HG03354 (cell line): ENCODE data around the gene LETM1.

Source experiments
- ATAC-seq: cut with Tn5 transposase; IDR thresholded peaks from one replicate; pipeline ENCODE4 v1.9.1; 2021; ENCODE audit warnings: mild to moderate bottlenecking; ENCODE audit not compliant: unreplicated experiment, poor library complexity, severe bottlenecking

The LETM1 gene

DNA sequence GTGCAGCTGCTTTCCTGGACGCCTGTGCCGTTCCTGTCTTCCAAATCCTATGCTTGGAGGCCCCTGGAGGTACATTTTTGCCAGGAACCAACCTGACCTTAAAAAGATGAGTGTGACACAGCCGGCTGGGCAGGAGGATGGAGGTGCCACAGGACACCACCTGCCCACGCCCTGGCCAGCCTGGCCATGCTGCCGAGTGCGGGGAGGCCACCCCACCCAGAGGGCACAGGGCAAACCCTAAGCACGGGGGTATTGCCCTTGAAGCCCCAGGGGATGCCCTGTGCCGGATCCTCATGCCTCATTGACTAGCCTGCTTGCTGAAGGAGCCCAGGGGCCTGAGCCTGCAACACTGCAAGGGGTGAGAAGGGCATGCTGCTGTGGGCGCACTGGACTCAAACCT lies 42.7 kb downstream of the LETM1 start:
- ATAC-seq = no peak

DNA sequence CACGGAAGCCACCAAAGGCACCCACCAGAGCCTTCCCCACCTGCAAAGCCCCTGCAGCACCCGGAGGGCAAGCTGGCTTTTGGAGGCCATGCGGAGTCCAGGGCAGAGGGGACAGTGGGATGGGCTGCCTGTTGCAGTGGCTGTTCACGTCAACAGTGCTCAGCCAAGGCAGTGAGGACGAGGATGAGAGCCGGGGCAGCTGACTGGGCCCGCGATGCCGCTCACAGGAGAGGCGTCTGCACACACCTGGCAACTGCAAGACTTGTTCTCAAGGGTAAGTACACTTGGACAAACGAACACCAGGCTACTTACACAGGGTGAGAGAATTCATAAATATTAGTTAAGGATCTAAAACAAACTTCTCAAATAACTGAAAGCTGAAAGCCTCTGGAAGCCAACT lies 43.2 kb downstream of the LETM1 start:
- no peak for ATAC-seq

- no peak for ATAC-seq
Measured at GRCh38 chr4:1810765-1811164, 45.2 kb downstream of the LETM1 start.

DNA sequence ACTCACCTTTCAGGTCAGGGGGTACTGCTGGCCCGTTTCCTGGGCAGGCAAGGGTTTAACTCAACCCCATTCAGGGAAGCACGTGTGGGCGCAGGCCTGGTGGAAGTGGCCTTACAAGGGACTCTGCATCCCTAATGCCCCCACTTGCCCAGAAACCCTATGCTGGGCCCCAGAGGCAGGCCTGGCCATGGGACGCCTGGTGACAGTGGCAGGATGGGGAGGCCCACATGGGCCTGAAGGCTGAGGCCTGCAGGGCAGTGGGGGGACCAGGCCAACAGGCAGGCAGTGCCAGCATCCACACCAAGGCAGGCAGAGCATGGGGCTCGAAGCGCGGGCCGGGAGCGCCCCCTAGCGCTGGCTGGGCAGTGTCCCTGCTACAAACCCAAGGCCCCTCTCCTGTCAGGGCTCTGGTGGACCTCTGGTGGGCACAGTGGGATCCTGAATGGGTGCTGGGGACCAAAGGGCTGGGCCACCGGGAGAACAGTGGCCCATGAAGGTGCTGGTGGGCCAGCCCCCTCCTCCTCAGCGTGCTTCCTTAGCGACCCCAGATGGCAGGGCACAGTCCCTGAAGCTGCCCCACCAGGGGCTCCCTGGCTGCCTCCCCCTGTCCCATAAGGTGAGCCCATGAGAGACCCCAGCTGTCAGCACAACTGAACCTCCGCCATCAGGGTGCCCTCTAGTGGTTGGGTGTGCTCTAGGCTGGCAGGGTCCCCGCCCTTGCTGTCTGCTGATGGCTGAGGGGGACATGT lies 46.0 kb downstream of the LETM1 start:
- ATAC-seq = no peak

DNA sequence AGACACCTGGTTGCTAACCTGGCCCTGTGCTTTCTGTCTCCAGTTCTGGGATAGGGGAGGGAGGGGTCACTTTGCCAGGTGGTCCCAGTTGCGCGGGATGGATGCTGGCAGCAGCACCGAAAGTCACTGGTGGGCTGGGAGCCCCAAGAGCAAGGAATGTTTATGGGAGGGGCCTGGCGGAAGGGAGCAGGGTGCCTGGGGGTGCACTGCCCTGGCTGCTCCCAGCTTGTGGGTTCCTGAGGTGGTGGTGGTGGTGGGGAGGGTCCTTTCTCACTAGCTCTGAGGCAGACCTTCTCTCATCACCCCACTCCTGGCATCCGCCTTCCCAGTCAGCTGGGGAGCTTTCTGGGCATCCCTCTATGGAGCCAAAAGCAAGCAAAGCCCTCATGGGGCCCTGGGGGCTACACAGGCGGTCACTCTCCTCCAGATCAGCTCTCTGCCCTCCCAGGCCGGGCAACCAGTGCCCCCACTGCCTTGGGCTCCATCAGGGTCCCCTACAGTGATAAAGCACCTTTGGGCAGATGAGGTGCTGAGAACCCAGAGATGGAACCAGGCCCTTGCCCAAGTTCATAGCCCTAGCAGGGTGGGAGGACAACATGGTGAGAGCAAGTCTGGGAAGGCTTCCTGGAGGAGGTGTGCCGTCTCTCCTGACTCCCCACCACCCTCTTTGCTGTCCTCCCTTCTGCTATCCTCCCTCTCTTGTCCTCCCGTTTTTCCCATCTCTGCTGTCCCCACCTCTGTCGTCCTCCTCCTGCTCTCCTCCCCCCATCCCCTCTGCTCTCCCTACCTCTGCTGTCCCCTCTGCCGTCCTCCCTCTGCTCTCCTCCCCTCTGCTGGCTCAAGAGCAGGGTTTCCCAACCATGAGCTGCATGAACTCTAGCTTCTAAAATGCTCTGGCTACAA lies 46.9 kb downstream of the LETM1 start:
- ATAC-seq = no peak

GRCh38 chr4:1808396-1808795 lies 47.6 kb downstream of the LETM1 start:
- ATAC-seq = no peak

- no peak for ATAC-seq
Measured at GRCh38 chr4:1807332-1807777, 48.6 kb downstream of the LETM1 start.

DNA sequence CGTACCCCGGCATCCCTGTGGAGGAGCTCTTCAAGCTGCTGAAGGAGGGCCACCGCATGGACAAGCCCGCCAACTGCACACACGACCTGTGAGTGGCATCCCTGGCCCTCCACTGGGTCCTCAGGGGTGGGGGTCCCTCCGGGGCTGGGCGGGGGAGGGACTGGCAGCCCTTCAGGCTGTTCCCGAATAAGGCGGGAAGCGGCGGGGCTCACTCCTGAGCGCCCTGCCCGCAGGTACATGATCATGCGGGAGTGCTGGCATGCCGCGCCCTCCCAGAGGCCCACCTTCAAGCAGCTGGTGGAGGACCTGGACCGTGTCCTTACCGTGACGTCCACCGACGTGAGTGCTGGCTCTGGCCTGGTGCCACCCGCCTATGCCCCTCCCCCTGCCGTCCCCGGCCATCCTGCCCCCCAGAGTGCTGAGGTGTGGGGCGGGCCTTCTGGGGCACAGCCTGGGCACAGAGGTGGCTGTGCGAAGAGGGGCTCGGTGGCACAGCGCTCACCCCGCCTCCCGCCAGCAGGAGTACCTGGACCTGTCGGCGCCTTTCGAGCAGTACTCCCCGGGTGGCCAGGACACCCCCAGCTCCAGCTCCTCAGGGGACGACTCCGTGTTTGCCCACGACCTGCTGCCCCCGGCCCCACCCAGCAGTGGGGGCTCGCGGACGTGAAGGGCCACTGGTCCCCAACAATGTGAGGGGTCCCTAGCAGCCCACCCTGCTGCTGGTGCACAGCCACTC lies 49.2 kb downstream of the LETM1 start:
- no peak for ATAC-seq

DNA sequence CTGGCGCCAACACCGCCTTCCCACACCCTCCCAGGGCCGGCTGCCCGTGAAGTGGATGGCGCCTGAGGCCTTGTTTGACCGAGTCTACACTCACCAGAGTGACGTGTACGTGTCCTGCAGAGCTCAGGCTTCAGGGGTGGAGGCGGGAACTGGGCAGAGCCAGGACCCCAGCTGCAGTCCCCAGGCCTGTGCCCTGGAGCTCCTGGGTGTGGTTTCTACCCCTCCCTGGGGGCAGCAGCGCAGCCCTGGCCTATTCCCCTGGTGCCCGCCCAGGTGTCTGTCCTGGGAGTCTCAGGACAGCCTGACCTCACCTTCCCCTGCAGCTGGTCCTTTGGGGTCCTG lies 49.8 kb downstream of the LETM1 start:
- ATAC-seq = no peak

DNA sequence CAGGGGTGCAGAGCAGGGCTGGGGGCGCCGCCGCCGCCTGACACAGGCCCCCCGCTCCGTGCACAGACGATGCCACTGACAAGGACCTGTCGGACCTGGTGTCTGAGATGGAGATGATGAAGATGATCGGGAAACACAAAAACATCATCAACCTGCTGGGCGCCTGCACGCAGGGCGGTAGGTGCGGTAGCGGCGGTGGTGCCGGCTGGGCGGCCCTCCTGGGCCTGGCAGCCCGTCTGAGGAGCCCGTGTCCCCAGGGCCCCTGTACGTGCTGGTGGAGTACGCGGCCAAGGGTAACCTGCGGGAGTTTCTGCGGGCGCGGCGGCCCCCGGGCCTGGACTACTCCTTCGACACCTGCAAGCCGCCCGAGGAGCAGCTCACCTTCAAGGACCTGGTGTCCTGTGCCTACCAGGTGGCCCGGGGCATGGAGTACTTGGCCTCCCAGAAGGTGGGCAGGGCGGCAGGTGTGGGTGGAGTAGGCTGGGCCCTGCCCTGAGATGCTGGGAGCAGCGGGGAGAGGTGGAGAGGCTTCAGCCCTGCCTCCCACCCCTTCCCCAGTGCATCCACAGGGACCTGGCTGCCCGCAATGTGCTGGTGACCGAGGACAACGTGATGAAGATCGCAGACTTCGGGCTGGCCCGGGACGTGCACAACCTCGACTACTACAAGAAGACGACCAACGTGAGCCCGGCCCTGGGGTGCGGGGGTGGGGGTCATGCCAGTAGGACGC lies 50.3 kb downstream of the LETM1 start:
- ATAC-seq = no peak

GRCh38 chr4:1804638-1805492 lies 51.1 kb downstream of the LETM1 start:
- no peak for ATAC-seq

DNA sequence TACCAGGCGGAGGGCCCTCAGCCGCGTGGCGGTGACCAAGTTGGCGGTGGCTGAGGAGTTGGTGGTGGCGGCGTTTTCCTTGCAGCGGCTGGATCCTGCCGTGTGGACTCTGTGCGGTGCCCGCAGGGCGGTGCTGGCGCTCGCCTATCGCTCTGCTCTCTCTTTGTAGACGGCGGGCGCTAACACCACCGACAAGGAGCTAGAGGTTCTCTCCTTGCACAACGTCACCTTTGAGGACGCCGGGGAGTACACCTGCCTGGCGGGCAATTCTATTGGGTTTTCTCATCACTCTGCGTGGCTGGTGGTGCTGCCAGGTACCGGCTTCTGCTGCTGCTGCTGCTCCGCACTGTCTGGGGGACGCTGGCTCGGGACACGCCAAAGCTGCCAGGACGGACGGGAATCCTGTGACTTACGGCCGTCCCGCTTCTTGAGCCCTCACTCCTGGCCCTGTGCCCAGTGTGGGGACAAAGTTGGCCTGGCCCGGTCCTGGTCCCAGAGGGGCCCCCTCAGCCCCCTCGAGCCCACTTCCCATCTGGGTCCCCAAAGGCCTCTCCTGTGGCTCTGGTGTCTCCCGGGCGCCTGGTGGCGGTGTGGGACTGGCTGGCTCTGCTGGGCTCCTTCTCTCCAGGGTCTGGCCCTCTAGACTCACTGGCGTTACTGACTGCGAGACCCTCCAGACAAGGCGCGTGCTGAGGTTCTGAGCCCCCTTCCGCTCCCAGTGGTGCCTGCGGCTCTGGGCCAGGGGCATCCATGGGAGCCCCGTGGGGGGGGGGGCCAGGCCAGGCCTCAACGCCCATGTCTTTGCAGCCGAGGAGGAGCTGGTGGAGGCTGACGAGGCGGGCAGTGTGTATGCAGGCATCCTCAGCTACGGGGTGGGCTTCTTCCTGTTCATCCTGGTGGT lies 52.2 kb downstream of the LETM1 start:
- ATAC-seq = no peak

GRCh38 chr4:1802720-1803522 lies 53.0 kb downstream of the LETM1 start:
- ATAC-seq = no peak

DNA sequence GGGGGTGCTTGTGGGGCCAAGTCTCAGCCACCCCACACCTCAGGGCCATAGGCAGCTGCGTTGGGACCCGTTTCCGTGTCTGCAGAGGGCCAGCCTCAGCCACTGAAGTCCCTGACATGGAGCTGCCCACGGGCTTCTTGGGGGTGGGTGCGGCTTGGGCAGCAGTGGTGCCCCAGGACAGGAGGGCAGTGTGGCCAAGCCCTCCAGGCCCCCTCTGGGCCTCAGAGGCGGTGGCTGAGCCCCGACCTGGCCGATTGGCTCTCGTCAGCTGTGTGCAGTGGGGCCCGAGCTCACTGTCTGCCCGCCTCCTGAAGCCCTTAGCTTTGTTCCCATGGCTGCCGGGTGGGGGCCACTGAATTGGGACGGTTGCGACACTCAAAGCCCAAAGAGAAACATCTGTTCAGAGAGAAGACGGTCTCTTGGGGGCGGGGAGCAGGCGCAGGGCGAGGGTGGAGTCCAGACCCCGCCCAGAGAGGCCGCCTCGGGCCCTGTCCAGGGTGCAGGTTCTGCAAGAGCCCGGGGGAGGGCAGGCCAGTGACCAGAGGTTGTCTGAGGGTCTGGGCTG lies 53.7 kb downstream of the LETM1 start:
- ATAC-seq = no peak

GRCh38 chr4:1801286-1801958 lies 54.5 kb downstream of the LETM1 start:
- ATAC-seq = no peak

DNA sequence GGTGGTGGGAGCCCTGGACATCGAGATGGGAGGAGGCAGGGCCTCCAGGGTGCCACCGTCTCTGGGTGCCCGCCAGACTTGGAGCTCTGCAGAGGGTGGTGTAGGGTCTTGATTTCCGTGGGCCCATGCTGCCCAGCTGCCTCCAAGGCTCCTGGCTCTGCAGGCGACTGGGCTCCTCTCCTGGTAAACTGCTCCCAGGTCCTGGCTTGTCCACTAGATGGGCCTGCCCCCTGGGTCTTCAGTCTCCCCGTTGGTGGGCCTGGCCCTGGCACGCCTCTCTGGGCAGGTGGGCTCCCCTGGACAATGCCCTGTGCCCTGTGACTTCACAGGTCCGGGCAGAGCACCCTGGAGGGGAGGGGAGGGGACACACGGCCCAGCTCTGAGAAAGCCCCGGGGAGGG lies 55.2 kb downstream of the LETM1 start:
- no peak for ATAC-seq
